Effector memory CD4-positive, alpha-beta T cell (primary cell): ENCODE data around the gene AHCYL1.
A peak's percentile ranks its signal among the peaks of the same experiment; 100 is the strongest.

Source experiments
- DNase-seq, 3 donors: peaks; one replicate each; pipeline ENCODE4 v3.0.0-alpha.2; 2020
- H3K27ac ChIP-seq: 2 replicates; pipeline ENCODE4 v1.7.0; 2013; ENCODE audit warnings: mild to moderate bottlenecking, low read length, moderate library complexity; ENCODE audit not compliant: insufficient read depth, poor library complexity, severe bottlenecking
- H3K27me3 ChIP-seq: replicated peaks from 2 replicates; pipeline ENCODE4 v1.7.0; 2013; ENCODE audit warnings: mild to moderate bottlenecking, low read length; ENCODE audit not compliant: insufficient read depth, control insufficient read depth, poor library complexity, severe bottlenecking
- H3K36me3 ChIP-seq: 2 replicates; pipeline ENCODE4 v1.7.0; 2013; ENCODE audit warnings: mild to moderate bottlenecking, low read length, moderate library complexity; ENCODE audit not compliant: control insufficient read depth, insufficient read depth
- H3K4me1 ChIP-seq: 2 replicates; pipeline ENCODE4 v1.7.0; 2013; ENCODE audit warnings: low read length, mild to moderate bottlenecking; ENCODE audit not compliant: control insufficient read depth, insufficient read depth, poor library complexity, severe bottlenecking
- H3K4me3 ChIP-seq: 2 replicates; pipeline ENCODE4 v1.7.0; 2013; ENCODE audit warnings: low read length, low read depth, mild to moderate bottlenecking; ENCODE audit not compliant: insufficient read depth, poor library complexity, severe bottlenecking
- H3K9me3 ChIP-seq: 2 replicates; pipeline ENCODE4 v1.7.0; 2013; ENCODE audit warnings: mild to moderate bottlenecking, low read length, moderate library complexity; ENCODE audit not compliant: control insufficient read depth

AHCYL1 gene

DNA sequence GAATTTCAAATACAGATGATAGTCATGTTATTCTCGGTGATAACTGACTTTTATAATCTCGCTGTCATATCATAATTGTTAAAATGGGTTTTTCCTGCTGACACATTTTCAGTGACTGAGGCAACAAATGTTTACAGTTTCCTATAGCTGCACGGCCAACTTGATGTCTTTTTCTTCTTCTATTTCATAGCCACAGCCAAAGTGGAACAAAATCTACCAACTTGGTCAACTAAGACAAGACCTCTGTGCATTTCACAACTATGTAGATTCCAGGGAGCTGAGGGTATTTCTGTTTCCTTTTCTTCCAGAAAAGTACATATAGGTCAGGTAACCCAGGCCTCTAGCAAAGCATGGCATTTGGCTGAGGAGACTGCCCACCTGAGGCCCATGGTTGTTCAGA is 10.4 kb upstream of the AHCYL1 start:
- no peak for DNase-seq
- H3K36me3 ChIP-seq: no peaks in the 10 kb centered on the region
- H3K27ac ChIP-seq: no peak overlapping the region
- no peaks in the 10 kb centered on the region for H3K9me3 ChIP-seq
- H3K27me3 ChIP-seq: no peaks in the 10 kb centered on the region
- no peak overlapping the region for H3K4me3 ChIP-seq
- no peaks in the 10 kb centered on the region for H3K4me1 ChIP-seq

DNA sequence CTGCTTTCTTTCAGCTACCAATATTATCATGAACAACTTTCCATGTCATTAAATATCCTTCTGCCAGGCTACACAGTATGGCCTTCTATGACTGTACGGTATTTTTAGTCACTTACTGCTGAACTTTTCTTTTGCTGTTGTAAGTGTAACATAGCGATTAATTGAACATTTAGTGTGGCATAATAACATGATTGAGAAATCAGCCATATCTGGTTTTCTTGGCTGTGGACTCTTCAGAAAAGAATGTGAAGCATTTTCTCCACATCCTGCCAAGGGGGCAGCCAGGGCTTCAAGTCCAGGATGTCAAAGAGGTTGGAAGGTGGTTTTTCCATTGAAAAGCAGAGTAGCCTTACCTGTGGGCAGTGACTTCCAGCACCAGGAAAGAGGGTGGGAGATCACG is 8.8 kb upstream of the AHCYL1 start:
- DNase-seq: no peak
- no peak overlapping the region for H3K27ac ChIP-seq

DNA sequence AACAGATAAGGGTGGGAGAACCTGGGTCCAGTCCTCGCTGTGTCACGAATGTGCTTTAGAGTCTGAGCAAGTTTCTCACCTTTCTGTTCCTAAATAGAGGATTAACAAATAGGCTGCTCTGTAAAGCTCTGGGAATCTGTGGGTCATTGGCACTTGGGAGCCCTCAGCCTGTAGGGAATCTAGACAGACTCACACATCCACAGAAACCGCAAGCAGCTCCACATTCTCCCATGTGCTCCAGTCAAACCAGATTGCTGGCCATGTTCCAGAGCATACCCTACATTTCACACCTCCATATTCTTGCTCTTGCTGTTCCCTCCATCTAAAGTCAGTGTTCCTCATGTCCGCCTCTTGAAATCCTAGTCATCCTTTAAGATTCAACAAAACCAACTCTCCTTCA is 7.8 kb upstream of the AHCYL1 start:
- Histone ChIP-seq H3K27ac (no peak overlapping the region), H3K4me3 (no peak overlapping the region), H3K9me3 (no peaks in the 10 kb centered on the region), H3K36me3 (no peaks in the 10 kb centered on the region), H3K27me3 (no peaks in the 10 kb centered on the region), H3K4me1 (no peaks in the 10 kb centered on the region)
- no peak for DNase-seq

More for the DNA sequence above, 8.8 kb upstream of the AHCYL1 start:
- Histone ChIP-seq H3K9me3 (no peaks in the 10 kb centered on the region), H3K27me3 (no peaks in the 10 kb centered on the region), H3K4me1 (no peaks in the 10 kb centered on the region), H3K36me3 (no peaks in the 10 kb centered on the region), H3K4me3 (no peak overlapping the region)

DNA sequence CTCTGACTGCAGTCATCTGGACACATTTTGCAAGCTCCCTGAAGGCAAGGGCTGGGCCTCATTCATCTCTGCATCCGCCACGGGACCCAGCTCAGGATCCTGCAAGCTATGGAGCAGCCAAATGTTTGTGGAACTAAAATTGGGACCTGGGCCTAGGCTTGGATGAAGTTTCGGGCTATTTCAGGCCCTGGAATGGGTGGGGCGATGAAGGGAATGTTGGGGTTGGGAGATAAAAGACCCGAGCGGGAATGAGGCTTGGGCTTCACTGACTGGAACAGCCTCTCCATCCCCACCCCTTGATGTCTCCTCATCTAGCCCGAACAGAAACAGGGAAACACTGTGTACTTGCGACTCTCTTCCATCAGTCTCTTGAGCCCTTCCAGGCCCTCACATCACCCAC is 7.3 kb upstream of the AHCYL1 start:
- Histone ChIP-seq H3K27me3 (no peaks in the 10 kb centered on the region), H3K36me3 (no peaks in the 10 kb centered on the region), H3K4me3 (no peak overlapping the region), H3K9me3 (no peaks in the 10 kb centered on the region), H3K27ac (no peak overlapping the region), H3K4me1 (no peaks in the 10 kb centered on the region)
- no peak for DNase-seq

GRCh38 chr1:109977657-109978378 is 6.7 kb upstream of the AHCYL1 start:
- H3K27ac ChIP-seq: no peak overlapping the region

GRCh38 chr1:109978761-109979488 is 5.6 kb upstream of the AHCYL1 start:
- no peak for DNase-seq
- H3K4me3 ChIP-seq: no peak overlapping the region
- H3K27me3 ChIP-seq: no peaks in the 10 kb centered on the region
- H3K9me3 ChIP-seq: no peaks in the 10 kb centered on the region
- no peaks in the 10 kb centered on the region for H3K36me3 ChIP-seq
- no peaks in the 10 kb centered on the region for H3K4me1 ChIP-seq
- H3K27ac ChIP-seq: no peak overlapping the region

More at GRCh38 chr1:109977657-109978378, 6.7 kb upstream of the AHCYL1 start:
- no peaks in the 10 kb centered on the region for H3K4me1 ChIP-seq
- no peaks in the 10 kb centered on the region for H3K9me3 ChIP-seq
- H3K4me3 ChIP-seq: no peak overlapping the region
- no peaks in the 10 kb centered on the region for H3K36me3 ChIP-seq
- no peak for DNase-seq
- H3K27me3 ChIP-seq: no peaks in the 10 kb centered on the region

DNA sequence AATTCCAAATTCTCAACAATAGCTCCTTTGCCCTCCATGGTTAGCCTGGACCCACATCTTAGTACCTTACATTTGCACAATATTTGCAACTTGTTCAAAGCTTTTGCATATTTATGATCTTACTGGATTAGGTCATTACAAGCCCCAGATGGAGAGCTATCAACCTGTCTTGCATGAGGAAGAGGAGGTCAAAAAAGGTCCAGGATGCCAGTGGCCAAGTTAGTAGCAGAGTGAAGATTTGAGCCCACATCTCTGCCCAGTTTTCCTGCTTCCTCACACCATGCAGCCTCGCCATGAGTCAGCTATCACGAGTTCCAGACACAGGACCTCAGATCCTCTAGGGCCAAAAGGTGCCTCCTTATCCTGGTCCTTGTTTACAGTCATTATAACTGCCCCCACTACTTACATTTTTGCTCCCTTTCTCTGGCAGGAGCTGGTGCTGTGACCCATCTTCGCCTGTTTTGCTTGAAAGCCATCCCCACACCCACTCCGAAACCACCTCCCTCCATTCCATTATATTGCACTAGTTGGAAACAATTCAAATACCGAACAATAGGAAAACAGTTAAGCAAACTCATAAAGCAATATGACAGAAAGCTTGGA is 5.0 kb upstream of the AHCYL1 start:
- no peak for DNase-seq
- Histone ChIP-seq H3K27me3 (no peaks in the 10 kb centered on the region), H3K36me3 (no peaks in the 10 kb centered on the region), H3K4me3 (no peak overlapping the region), H3K27ac (no peak overlapping the region), H3K4me1 (no peaks in the 10 kb centered on the region), H3K9me3 (no peaks in the 10 kb centered on the region)

DNA sequence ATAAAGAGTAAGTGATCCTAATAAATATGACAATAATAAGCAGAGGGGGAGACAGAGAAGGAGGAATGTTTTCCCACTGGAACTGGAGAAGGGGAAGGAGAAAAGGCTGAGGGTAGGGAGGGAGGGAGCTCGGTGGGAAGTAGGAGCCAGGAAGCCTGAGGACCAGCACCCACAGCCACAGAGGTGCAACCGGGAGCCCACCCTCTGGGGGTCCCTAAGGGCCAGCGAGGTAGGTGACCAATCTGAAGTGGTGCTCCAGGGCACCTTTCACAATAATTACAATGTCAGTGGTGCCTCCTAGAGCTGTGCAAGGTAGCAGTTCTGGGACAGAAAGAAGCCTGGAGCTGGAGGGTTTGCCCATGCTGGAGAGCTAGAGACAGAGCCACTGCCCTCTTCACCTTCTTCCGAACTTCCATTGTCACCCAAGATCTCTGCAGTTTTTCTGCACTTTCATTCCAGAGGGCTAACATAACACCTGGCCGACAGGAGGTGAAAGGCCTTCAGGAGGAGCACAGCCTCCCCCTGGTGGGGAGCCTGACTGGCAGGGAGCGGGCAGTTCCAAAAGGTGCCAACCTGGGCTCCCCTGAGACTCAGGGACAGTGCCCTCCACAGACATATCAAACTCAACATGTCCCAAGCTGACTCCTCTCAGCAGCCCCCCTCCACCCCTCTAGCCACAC is 4.1 kb upstream of the AHCYL1 start:
- Histone ChIP-seq H3K27me3 (no peaks in the 10 kb centered on the region), H3K36me3 (no peaks in the 10 kb centered on the region), H3K4me1 (peaks cover 4% of the 10 kb centered on the region), H3K4me3 (no peak overlapping the region), H3K9me3 (no peaks in the 10 kb centered on the region), H3K27ac (no peak overlapping the region)
- DNase-seq: peak in 1 of 3 donors; percentile 2

- peaks cover 9% of the 10 kb centered on the region for H3K4me1 ChIP-seq
- H3K27me3 ChIP-seq: no peaks in the 10 kb centered on the region
Measured at GRCh38 chr1:109981004-109981335, 3.6 kb upstream of the AHCYL1 start.

More at GRCh38 chr1:109981004-109981335, 3.6 kb upstream of the AHCYL1 start:
- no peak overlapping the region for H3K27ac ChIP-seq
- no peak overlapping the region for H3K4me3 ChIP-seq
- no peak for DNase-seq
- no peaks in the 10 kb centered on the region for H3K9me3 ChIP-seq
- H3K36me3 ChIP-seq: no peaks in the 10 kb centered on the region
